ENCODE results near the gene ZBTB1. TPM values are rescaled to one million over a fixed set of nuclear protein-coding genes. Genes with fewer than 3 reads are reported as not detected.
A peak's percentile ranks its signal among the peaks of the same experiment; 100 is the strongest.

Gene ZBTB1
- total RNA-seq, 1 donor: 67.7 TPM

DNA sequence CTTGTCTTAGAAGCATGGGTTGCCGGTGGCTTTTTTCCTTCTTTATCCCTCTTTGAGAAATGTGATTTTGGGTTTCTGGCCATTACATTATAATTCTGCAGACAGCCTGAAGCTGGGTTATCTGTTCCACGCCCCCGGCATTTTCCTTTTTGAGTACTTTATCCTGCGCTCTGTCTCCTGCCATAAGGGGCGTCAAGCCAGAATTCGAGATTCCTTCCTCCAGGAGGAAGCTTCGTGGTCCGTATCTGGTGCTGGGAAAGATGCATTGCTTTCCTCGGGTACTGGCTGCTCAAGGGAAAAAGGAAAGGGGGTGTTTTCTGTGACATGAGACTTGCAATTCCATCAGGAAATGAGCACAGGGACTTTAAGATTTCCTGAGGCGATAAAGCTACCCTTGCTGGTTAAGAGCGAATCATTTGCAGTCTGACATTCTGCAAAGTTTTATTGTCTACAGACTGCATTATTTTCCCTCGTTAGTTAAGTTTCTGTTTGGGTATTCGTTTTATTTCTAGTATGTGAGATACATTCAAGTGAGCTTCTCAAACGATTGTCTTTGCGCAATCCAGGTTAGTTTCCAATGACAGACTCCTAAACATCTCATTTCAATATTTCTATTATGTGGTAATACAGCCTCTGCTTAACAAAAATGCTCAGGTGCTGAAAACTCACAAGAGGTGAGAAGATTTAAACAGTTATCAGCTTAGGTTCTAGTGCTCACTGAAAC, 38.6 kb upstream of the ZBTB1 start:
- DNase-seq (ENCODE audit: insufficient read length, low spot score, missing footprints): peak; percentile 88
- H3K4me3 ChIP-seq (ENCODE audit: insufficient read depth, low read length): peak overlapping the region; percentile 82
- H4K20me1 ChIP-seq (ENCODE audit: insufficient read depth, low read length): no peaks in the 10 kb centered on the region
- H3K9me3 ChIP-seq (ENCODE audit: low read depth, low read length): no peaks in the 10 kb centered on the region
- H3K36me3 ChIP-seq (ENCODE audit: insufficient read depth, low read length): no peaks in the 10 kb centered on the region
- H3K79me2 ChIP-seq (ENCODE audit: insufficient read depth, low read length): no peaks in the 10 kb centered on the region
- TF ChIP-seq, protein P1, sequence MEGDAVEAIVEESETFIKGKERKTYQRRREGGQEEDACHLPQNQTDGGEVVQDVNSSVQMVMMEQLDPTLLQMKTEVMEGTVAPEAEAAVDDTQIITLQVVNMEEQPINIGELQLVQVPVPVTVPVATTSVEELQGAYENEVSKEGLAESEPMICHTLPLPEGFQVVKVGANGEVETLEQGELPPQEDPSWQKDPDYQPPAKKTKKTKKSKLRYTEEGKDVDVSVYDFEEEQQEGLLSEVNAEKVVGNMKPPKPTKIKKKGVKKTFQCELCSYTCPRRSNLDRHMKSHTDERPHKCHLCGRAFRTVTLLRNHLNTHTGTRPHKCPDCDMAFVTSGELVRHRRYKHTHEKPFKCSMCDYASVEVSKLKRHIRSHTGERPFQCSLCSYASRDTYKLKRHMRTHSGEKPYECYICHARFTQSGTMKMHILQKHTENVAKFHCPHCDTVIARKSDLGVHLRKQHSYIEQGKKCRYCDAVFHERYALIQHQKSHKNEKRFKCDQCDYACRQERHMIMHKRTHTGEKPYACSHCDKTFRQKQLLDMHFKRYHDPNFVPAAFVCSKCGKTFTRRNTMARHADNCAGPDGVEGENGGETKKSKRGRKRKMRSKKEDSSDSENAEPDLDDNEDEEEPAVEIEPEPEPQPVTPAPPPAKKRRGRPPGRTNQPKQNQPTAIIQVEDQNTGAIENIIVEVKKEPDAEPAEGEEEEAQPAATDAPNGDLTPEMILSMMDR (IDR thresholded peaks at IDR 0.05; ENCODE audit: extremely low read depth, low read depth, low read length): peak; percentile 43
- peak overlapping the region; percentile 82 for H2AFZ ChIP-seq (ENCODE audit: low read length)
- H3K27ac ChIP-seq (ENCODE audit: low read depth, low read length): no peak overlapping the region
- H3K27me3 ChIP-seq (ENCODE audit: insufficient read depth, low read length): no peaks in the 10 kb centered on the region
- peak overlapping the region; percentile 97 for H3K4me2 ChIP-seq (ENCODE audit: insufficient read depth, low read length)
- H3K4me1 ChIP-seq (ENCODE audit: insufficient read depth, low read length): peaks cover 10% of the 10 kb centered on the region

DNA sequence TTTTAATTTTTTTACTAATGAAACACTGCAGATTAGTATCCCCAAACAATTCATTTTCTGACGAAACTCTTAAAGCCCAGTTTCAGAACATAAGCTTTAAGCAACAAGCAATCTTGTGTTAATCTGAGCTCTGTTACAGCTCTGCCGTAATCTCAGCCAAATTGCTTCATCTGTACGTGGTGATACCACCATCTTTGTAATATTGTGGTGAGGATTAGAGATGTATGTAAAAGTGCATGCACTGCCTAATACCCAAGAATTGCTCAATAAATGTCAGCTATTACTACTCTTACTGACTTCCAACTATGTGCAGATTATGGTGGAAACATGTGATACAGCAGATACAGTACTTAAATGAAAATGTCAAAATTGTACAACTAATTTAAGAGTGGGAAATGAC, 37.5 kb upstream of the ZBTB1 start:
- Histone ChIP-seq H3K36me3 (ENCODE audit: insufficient read depth, low read length) (no peaks in the 10 kb centered on the region), H3K27me3 (ENCODE audit: insufficient read depth, low read length) (no peaks in the 10 kb centered on the region), H2AFZ (ENCODE audit: low read length) (no peak overlapping the region), H3K4me2 (ENCODE audit: insufficient read depth, low read length) (no peak overlapping the region), H3K27ac (ENCODE audit: low read depth, low read length) (no peak overlapping the region), H4K20me1 (ENCODE audit: insufficient read depth, low read length) (no peaks in the 10 kb centered on the region), H3K4me3 (ENCODE audit: insufficient read depth, low read length) (no peak overlapping the region), H3K9me3 (ENCODE audit: low read depth, low read length) (no peaks in the 10 kb centered on the region), H3K4me1 (ENCODE audit: insufficient read depth, low read length) (peaks cover 10% of the 10 kb centered on the region), H3K79me2 (ENCODE audit: insufficient read depth, low read length) (no peaks in the 10 kb centered on the region)
- DNase-seq (ENCODE audit: insufficient read length, low spot score, missing footprints): no peak
- TF ChIP-seq, protein P1 (IDR thresholded peaks at IDR 0.05; ENCODE audit: extremely low read depth, low read depth, low read length): no peak

DNA sequence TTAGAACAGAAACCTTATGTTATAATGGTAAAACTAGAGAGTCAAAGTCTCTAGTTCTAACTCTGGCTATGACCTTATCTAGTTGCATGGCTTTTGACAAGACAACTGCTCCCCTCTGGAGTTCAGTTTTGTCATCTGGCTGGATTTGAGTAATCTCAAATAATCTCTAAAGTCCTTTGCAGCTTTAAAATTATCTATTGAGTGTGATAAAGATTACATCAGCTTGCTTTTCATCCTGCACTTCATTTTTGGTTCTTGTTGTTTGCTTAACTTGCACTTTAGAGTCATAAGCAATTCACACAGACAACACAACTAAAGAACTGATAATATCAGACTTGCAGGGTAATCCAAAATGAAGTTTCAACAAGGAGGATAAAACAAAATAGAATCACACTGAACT, 37.0 kb upstream of the ZBTB1 start:
- Histone ChIP-seq H3K4me3 (ENCODE audit: insufficient read depth, low read length) (no peak overlapping the region), H3K27me3 (ENCODE audit: insufficient read depth, low read length) (no peaks in the 10 kb centered on the region), H3K27ac (ENCODE audit: low read depth, low read length) (no peak overlapping the region), H3K4me1 (ENCODE audit: insufficient read depth, low read length) (peaks cover 10% of the 10 kb centered on the region), H3K36me3 (ENCODE audit: insufficient read depth, low read length) (no peaks in the 10 kb centered on the region), H2AFZ (ENCODE audit: low read length) (no peak overlapping the region), H4K20me1 (ENCODE audit: insufficient read depth, low read length) (no peaks in the 10 kb centered on the region), H3K79me2 (ENCODE audit: insufficient read depth, low read length) (no peaks in the 10 kb centered on the region), H3K4me2 (ENCODE audit: insufficient read depth, low read length) (no peak overlapping the region), H3K9me3 (ENCODE audit: low read depth, low read length) (no peaks in the 10 kb centered on the region)
- DNase-seq (ENCODE audit: insufficient read length, low spot score, missing footprints): no peak
- TF ChIP-seq, protein P1 (IDR thresholded peaks at IDR 0.05; ENCODE audit: extremely low read depth, low read depth, low read length): no peak

- no peaks in the 10 kb centered on the region for H3K27me3 ChIP-seq (ENCODE audit: insufficient read depth, low read length)
- no peak overlapping the region for H2AFZ ChIP-seq (ENCODE audit: low read length)
- H3K4me3 ChIP-seq (ENCODE audit: insufficient read depth, low read length): no peak overlapping the region
- H4K20me1 ChIP-seq (ENCODE audit: insufficient read depth, low read length): no peaks in the 10 kb centered on the region
- H3K4me1 ChIP-seq (ENCODE audit: insufficient read depth, low read length): peaks cover 10% of the 10 kb centered on the region
- DNase-seq (ENCODE audit: insufficient read length, low spot score, missing footprints): no peak
- no peaks in the 10 kb centered on the region for H3K9me3 ChIP-seq (ENCODE audit: low read depth, low read length)
- no peak overlapping the region for H3K4me2 ChIP-seq (ENCODE audit: insufficient read depth, low read length)
- H3K79me2 ChIP-seq (ENCODE audit: insufficient read depth, low read length): no peaks in the 10 kb centered on the region
- TF ChIP-seq, protein P1 (IDR thresholded peaks at IDR 0.05; ENCODE audit: extremely low read depth, low read depth, low read length): no peak
- no peak overlapping the region for H3K27ac ChIP-seq (ENCODE audit: low read depth, low read length)
- H3K36me3 ChIP-seq (ENCODE audit: insufficient read depth, low read length): no peaks in the 10 kb centered on the region
These were observed 36.1 kb upstream of the ZBTB1 start for GRCh38 chr14:64468451-64468850.

All from osteoblast (primary cell).